ENCODE results near the gene HK2.
"Not testable (repeated sequence)": the region's sequence is repeated elsewhere in the genome, so short reads cannot be mapped to it uniquely, and the experiment has no call there.

The HK2 gene

GRCh38 chr2:74906395-74906794 is 72.5 kb downstream of the HK2 start:
- DNase-seq = no peak

DNA sequence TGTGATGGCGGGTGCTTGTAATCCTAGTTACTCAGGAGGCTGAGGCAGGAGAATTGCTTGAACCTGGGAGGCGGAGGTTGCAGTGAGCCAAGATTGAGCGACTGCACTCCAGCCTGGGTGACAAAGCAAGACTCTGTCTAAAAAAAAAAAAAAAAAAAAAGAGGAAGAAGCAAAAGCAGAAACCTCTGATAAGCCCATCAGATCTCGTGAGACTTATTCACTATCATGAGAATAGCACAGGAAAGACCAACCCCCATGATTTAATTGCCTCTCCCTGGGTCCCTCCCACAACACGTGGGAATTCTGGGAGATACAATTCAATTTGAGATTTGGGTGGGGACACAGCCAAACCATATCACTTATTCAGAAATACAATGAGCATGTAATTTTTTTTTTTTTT is 73.6 kb downstream of the HK2 start:
- not testable (repeated sequence) for DNase-seq

GRCh38 chr2:74908748-74909444 is 75.0 kb downstream of the HK2 start:
- no peak for DNase-seq

DNA sequence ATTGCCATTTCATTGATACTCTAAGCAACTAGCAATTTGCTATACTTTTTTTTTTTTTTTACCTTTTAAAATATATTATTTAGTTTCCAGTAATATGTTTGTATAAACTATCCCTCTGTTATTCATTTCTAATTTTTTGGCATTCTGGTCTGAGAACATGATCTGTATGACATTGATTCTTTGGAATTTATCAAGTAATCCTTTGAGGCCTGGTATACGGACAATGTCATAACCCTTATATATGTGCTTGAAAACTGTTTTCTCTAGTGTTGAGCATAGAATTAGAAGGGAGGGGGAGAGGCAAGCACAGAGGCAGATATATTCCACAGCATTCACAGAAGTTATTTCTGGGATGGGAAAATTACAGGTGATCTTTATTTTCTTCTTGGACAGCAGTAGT is 76.3 kb downstream of the HK2 start:
- no peak for DNase-seq

DNA sequence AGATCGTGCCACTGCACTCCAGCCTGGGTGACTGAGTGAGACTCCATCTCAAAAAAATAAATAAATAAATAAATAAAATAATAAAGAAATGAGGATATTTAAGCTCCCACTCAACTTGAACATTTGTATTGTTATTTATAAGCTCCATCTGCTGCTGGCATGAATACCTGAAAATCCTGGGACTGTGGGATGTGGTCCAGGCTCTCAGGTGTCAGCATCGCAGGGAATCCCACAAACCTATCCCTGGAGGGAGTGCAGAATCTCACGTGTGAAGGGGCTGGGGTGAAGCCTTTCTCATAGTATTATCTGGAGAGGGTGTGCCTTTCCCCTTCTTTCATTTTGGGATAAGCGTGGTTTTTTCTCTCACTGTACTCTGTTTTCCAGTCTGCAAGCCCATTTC is 77.1 kb downstream of the HK2 start:
- no peak for DNase-seq

DNA sequence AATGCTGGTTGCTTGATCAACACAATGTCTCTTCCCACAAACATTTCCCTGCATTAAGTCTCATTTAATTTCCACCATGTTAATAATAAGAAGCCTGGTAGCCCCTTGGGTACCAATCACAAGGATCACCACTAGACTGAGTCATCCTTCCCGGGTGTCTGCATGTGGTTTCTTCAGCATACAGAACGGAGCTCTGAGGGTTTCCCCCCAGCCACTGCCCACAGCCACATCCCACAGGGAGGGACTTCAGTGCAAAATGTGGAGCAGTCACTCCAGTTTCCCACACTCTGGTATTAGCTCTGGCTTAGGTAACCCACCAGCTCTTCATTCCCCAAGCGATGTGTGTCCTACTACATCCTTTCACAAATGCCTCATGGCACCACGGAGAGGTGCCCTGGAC is 81.8 kb downstream of the HK2 start:
- DNase-seq = peak; percentile 1

GRCh38 chr2:74916394-74916793 is 82.5 kb downstream of the HK2 start:
- no peak for DNase-seq

DNA sequence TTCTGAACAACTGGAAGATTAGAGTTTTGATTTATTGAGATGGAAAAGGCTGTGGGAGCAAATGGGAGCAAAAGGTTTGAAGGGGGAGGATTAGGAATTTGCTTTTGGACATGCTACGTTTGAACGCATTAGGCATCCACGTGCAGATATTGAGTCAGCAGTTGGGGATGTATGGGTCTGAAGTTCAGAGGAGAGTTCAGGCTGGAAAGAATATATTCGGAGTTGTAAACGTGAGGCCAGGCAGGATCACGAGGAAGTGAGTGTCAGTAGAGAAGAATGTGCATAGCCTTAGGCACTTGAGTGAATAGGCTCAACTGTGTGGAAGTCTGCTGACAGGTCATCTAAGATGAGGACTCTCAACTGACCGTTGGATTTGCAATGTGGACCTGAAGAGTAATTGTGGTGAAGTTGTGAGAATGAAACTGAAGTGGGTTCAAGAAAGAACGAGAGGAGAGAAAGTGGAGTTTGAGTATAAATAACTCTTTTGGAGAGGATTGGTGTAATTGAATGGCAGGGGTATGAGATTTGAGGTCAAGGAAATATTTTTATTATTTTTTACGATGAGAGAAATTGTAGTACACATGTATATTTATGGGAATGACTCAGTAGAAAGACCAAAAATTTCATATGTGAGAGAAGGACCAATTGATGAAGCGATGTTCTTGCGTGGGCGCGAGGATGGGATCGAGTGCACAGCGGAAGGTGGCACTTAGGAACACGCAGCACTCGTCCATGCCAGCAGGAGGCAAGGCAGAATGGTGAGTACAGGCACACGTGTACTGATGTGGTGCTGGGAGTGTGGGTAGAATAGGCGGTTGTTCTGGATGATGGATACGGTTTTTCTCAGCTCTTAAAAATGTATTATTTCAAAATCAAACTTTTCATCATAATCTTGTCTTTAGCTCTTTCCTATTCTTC is 84.0 kb downstream of the HK2 start:
- DNase-seq = no peak

DNA sequence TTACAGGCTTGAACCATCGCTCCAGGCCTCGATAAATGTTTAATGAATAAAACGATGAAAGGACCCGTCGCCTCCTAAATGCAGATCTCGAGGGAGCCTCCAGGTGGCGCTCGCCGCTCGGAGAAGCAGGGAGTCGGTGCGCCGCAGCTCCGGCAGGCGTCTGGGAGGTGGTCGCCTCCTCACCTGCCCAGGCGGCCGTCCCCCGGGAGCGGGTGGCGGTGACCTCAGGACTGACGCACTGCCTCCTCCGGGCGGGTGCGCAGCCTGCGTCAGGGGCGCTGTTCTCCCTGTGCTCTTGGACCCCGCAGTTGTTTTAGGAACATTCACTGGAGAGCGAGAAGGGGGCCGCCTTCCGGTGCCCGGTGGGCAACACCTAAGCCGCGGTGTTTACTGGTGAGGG is 85.9 kb downstream of the HK2 start:
- peak; percentile 59 for DNase-seq

GRCh38 chr2:74921236-74921736 is 87.4 kb downstream of the HK2 start:
- DNase-seq = no peak

GRCh38 chr2:74922592-74923227 is 88.8 kb downstream of the HK2 start:
- no peak for DNase-seq

GRCh38 chr2:74924463-74925265 is 90.7 kb downstream of the HK2 start:
- no peak for DNase-seq

- no peak for DNase-seq
These were observed 91.4 kb downstream of the HK2 start for GRCh38 chr2:74925361-74925786.

DNA sequence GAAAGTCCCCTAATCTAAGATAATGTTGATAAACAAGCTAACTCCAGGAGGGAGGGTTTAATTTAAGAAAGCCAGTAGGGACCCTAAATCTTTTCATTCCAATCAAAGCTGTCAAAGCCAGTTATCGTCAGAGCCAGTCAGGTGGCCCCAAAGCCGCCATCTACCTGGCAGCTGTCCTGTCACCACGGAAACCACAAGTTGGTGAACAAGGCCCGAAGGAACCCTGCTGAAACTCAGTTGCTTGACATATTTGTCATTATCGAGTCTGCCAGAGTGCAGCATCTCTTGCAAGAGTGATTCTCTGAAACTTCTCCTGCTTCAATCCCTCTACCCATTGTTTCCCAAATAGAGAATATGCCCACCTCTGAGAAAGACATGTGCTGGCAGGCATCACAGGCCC is 93.7 kb downstream of the HK2 start:
- DNase-seq = no peak

DNA sequence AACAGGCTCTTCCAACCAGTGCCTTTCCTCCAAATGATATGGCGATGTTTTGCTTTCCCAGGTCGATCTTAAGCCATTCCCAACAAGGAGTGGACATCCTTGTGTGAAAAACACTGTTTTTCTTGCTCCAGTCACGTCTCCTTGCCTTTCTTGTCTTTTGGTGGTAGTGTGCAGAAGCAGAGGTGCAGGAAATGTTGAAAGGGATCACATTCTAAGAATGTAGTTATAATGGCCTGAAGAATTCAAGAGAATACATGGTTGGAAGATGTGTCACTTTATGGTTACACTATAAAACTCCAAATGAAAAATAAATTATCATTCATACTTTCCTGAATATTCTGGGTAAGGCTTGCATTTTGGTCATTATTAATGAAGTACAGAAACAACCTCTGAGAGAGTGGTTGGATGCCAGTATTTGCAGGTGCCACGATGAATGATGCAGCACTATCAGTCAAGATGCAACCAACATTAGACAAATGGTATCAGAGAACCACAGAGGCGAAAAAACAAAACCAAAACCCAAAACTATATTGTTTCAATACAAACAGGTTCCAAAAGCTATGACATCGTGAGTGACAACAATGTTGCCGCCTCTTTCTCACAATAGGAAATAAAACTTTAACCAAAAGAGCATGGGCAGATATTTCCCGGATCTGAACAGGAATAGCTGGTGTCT is 97.0 kb downstream of the HK2 start:
- DNase-seq = no peak

- no peak for DNase-seq
These were observed 98.0 kb downstream of the HK2 start for GRCh38 chr2:74931940-74932339.

DNA sequence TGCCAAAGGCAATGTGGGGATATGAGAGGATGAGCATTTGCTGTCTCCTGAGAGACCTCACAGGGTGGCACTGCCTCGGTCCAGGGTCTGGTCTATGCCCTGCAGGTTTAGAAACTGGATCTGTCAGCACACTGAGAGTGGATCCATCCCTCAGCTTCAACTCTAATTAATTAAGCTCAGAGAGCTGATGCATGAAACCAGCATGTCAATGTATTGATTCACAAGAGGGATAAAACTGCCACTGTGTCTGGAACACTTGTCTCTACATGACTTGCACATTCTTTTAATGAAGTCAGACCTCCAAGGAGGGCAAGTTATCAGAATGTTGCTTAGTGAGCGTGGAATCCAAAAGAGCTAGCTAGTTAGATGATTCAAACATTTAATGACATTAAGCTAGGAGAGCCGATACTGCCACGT is 102.1 kb downstream of the HK2 start:
- DNase-seq = no peak

DNA sequence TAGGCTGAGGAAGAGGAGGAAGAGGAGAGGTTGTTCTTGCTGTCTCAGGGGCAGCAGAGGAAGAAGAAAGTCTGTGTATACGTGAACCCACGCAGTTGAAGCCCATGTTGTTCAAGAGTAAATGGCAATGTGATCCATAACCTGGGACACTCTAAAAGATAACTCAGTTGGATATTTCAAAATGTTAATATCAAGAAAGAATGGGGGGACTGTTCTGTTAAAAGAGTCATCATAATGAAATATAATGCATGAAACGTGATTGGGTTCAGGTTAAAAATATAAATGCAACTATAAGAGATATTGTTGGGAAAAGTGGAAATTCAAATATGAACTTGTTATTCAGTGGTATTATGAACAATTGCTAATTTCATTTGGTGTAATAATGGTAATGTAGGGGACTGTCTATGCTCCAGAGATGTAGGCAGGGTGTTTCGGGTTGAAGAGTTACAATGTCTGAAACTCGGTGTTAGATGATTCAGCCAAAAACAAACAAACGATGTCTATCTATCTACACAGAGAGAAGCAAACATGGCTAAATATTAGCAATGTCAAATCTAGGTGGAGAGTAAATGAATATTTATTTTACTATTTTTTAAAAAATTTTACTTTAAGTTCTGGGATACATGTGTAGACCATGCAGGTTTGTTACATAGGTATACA is 103.4 kb downstream of the HK2 start:
- DNase-seq = no peak

DNA sequence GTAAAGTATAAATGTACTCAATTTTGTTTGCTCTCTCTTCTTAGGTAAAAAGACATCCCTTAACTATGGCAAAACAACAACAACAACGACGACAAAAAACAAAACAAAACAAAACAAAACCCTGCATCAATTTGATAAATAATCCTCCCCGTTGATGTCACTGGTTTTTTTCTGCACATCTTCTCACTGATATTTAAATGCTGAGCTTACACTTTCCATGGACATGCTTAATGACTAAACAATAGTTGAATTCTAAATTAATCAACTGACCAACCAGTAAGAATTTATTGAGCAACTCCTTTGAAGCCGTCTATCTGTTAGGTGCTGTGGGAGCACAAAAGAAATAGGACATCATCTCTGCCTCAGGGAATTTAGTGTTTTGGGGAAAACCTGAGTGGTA is 104.3 kb downstream of the HK2 start:
- no peak for DNase-seq

GRCh38 chr2:74939919-74940812 is 106.2 kb downstream of the HK2 start:
- no peak for DNase-seq
